Natural killer cell (primary cell): ENCODE measurements around the gene TTLL11. TPM values are rescaled to one million over a fixed set of nuclear protein-coding genes. Genes with fewer than 3 reads are reported as not detected.

Experiments
- ATAC-seq, 3 donors: fragments of 150-1000 bp in 2 of 3; fragments of 200-7000 bp in 1 of 3; cut with Tn5 transposase; 1 replicate in 1 of 3; 2 replicates in 2 of 3; pipeline ENCODE4 v1.10.0; 2021; ENCODE audit warnings: mild to moderate bottlenecking in 2 of 3, moderate library complexity in 2 of 3
- DNase-seq, 2 donors: peaks; one replicate each; pipeline versions ENCODE4 v3.0.0 to v3.0.0-alpha.2; 2013 to 2021; ENCODE audit warnings: mixed read lengths in 1 of 2
- H3K27ac ChIP-seq: one replicate; pipeline ENCODE4 v1.5.1; 2013; ENCODE audit warnings: mild to moderate bottlenecking, low read length
- H3K27me3 ChIP-seq: one replicate; pipeline ENCODE4 v1.6.1; 2013; ENCODE audit warnings: low read length; ENCODE audit not compliant: control insufficient read depth, insufficient read depth
- H3K36me3 ChIP-seq: one replicate; pipeline ENCODE4 v1.6.1; 2013; ENCODE audit warnings: low read length; ENCODE audit not compliant: control insufficient read depth, insufficient read depth
- H3K4me1 ChIP-seq: one replicate; pipeline ENCODE4 v1.6.1; 2013; ENCODE audit warnings: low read length; ENCODE audit not compliant: control insufficient read depth, insufficient read depth
- H3K4me3 ChIP-seq: one replicate; pipeline ENCODE4 v1.5.1; 2013; ENCODE audit warnings: low read length
- H3K9me3 ChIP-seq: one replicate; pipeline ENCODE4 v1.6.1; 2013; ENCODE audit warnings: low read length; ENCODE audit not compliant: control insufficient read depth, insufficient read depth
- H3K27ac Mint-ChIP-seq, 2 donors: one replicate each; pipeline ENCODE4 v1.8.0; 2022; ENCODE audit warnings: mild to moderate bottlenecking in 2 of 2, mixed read lengths in 2 of 2, moderate library complexity in 1 of 2
- H3K27me3 Mint-ChIP-seq, 2 donors: one replicate each; pipeline ENCODE4 v1.8.0; 2022; ENCODE audit warnings: low read depth in 2 of 2, mixed read lengths in 2 of 2
- H3K36me3 Mint-ChIP-seq: one replicate; pipeline ENCODE4 v1.8.0; 2022; ENCODE audit warnings: mixed read lengths
- H3K4me1 Mint-ChIP-seq, 2 donors: one replicate each; pipeline ENCODE4 v1.8.0; 2022; ENCODE audit warnings: mixed read lengths in 2 of 2
- H3K4me3 Mint-ChIP-seq: one replicate; pipeline ENCODE4 v1.8.0; 2022; ENCODE audit warnings: mild to moderate bottlenecking, moderate library complexity, mixed read lengths
- H3K9me3 Mint-ChIP-seq, 2 donors: one replicate each; pipeline ENCODE4 v1.8.0; 2022; ENCODE audit warnings: mixed read lengths in 2 of 2
- WGBS: methylation state at CpG from one replicate; pipeline ENCODE4 v1.1.7; 2013; ENCODE audit warnings: missing lambda C conversion rate; ENCODE audit not compliant: insufficient coverage; 5-methylcytosine and 5-hydroxymethylcytosine counted together
- intact Hi-C: fragments of 100-400 bp; cut with micrococcal nuclease; formaldehyde crosslinking; loops from one replicate; pipeline ENCODE4 v1.14.2; 2022
- total RNA-seq, 4 donors: library from RNA; stranded (reverse); fragments of 120-200 nt in 1 of 4; gene quantifications; one replicate each; pipeline versions ENCODE4 v1.2.3 to v1.2.4, GENCODE V29; 2013 to 2022
- TF ChIP-seq, protein P1 (sequence below): fragments of 200-600 bp; IDR thresholded peaks from one replicate; pipeline ENCODE4 v1.8.0; 2022; ENCODE audit warnings: antibody characterized with exemption

TTLL11 gene
- total RNA-seq, 3 donors from 2014 or later (not counting 1 experiment from before 2014, with no cell fraction given), result 3.4 to 4.6 (median 3.6) TPM

DNA sequence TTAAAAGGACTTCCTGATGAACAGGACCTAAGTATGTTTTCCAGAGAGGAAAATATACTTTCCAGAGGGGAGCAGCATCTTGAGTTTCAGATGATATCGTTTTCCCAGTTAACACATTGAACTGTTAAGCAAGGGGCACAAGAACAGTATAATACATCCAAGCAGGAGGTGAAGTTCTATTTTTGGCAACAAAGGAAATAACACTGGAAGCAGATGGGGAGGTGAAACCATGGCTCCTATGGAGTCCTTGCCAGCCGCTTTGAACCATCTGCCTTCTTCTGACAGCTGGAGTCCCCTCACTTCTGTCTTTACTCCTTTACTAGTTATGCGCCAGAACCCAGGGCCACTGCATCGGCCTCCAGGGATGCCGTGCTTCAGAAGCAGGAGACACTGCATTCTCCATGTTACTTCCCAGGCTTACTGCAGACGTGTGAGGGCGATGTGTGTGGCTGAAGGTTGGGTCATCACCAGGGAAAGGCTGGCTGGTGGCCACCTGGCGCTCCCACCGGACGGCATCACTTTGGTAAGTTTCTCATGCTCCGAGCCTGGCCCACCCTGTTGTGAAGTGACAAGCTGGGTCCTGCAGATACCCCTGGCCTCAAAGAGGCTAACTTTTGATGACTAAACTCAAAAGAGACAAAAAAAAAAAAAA lies 77.8 kb downstream of the TTLL11 start:
- Histone ChIP-seq H3K27me3 (no peaks in the 10 kb centered on the region), H3K36me3 (no peaks in the 10 kb centered on the region), H3K9me3 (no peaks in the 10 kb centered on the region), H3K4me1 (no peaks in the 10 kb centered on the region), H3K27ac (no peak overlapping the region), H3K4me3 (no peak overlapping the region)
- WGBS, result 90% methylated on average over 11 of the region's 11 CpGs
- H3K27ac Mint-ChIP-seq, result no peak overlapping the region
- TF ChIP-seq, protein P1, sequence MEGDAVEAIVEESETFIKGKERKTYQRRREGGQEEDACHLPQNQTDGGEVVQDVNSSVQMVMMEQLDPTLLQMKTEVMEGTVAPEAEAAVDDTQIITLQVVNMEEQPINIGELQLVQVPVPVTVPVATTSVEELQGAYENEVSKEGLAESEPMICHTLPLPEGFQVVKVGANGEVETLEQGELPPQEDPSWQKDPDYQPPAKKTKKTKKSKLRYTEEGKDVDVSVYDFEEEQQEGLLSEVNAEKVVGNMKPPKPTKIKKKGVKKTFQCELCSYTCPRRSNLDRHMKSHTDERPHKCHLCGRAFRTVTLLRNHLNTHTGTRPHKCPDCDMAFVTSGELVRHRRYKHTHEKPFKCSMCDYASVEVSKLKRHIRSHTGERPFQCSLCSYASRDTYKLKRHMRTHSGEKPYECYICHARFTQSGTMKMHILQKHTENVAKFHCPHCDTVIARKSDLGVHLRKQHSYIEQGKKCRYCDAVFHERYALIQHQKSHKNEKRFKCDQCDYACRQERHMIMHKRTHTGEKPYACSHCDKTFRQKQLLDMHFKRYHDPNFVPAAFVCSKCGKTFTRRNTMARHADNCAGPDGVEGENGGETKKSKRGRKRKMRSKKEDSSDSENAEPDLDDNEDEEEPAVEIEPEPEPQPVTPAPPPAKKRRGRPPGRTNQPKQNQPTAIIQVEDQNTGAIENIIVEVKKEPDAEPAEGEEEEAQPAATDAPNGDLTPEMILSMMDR, result no peak
- ATAC-seq (no peak), DNase-seq (no peak)
- no peaks in the 10 kb centered on the region for H3K9me3 Mint-ChIP-seq
- no peaks in the 10 kb centered on the region for H3K36me3 Mint-ChIP-seq
- no peaks in the 10 kb centered on the region for H3K4me1 Mint-ChIP-seq
- intact Hi-C loops, result no loop called here
- no peaks in the 10 kb centered on the region for H3K27me3 Mint-ChIP-seq
- no peak overlapping the region for H3K4me3 Mint-ChIP-seq

DNA sequence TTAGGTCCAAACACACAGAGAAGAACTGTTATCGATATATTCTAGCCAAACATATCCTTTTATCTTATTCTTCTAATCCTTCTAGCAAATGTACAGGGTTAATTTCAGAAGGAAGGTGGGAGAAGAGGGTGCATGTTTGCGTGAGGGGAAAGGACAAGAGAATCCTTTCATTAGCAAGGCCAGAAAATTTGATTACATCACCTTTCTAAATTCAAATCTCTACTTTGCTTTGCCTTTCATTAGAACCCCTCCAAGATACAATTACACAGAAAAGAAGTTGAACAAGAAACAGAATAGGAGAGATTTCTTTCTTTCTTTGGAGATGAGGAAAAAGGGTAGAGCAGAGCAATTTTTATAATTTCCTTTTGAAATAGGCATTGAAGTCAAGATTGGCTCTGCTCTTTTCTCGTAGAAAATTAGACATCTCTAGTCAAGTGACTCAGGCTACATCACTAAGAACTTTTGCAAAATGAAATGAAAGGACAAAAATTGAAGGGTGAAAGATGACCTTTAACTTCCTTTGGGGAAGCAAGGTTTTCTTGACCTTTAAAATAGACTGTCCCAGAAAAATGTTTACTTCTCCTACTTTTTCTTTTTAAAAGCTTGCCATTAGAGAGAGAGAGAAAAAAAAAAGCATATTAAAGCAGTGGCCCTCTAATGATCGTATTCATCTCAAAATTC lies 81.2 kb downstream of the TTLL11 start:
- H3K9me3 Mint-ChIP-seq, result no peaks in the 10 kb centered on the region
- no peak overlapping the region for H3K27ac ChIP-seq
- ATAC-seq (no peak), DNase-seq (no peak)
- no peaks in the 10 kb centered on the region for H3K27me3 Mint-ChIP-seq
- no peaks in the 10 kb centered on the region for H3K36me3 ChIP-seq
- H3K4me1 ChIP-seq, result no peaks in the 10 kb centered on the region
- no peaks in the 10 kb centered on the region for H3K4me1 Mint-ChIP-seq
- no peak overlapping the region for H3K4me3 ChIP-seq
- no peak overlapping the region for H3K27ac Mint-ChIP-seq
- H3K36me3 Mint-ChIP-seq, result no peaks in the 10 kb centered on the region
- H3K9me3 ChIP-seq, result no peaks in the 10 kb centered on the region
- intact Hi-C loops, result no loop called here
- H3K4me3 Mint-ChIP-seq, result no peak overlapping the region
- no peaks in the 10 kb centered on the region for H3K27me3 ChIP-seq
- TF ChIP-seq, protein P1, result no peak
- WGBS, result 100% methylated on average over 1 of the region's 4 CpGs

DNA sequence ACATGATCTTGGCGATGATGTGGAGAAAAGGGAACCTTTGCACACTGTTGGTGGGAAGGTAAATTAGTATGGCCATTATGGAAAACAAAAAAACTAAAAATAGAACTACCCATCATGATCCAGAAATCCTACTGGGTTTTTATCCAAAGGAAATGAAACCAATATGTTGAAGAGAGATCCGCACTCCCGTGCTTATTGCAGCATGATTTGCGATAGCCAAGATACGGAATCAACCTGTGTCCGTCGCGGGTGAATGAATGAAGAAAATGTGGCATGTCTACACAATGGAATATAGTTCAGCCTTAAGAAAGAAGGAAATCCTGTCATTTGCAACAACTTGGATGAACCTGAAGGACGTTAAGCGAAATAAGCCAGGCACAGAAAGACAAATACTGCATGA lies 84.5 kb downstream of the TTLL11 start:
- Mint-ChIP-seq H3K36me3 (no peaks in the 10 kb centered on the region), H3K4me3 (no peak overlapping the region), H3K9me3 (no peaks in the 10 kb centered on the region), H3K27me3 (no peaks in the 10 kb centered on the region), H3K4me1 (peaks cover 0 to 4% of the 10 kb centered on the region in 2 donors), H3K27ac (no peak overlapping the region)
- Histone ChIP-seq H3K36me3 (no peaks in the 10 kb centered on the region), H3K27ac (no peak overlapping the region), H3K9me3 (no peaks in the 10 kb centered on the region), H3K4me3 (no peak overlapping the region), H3K4me1 (no peaks in the 10 kb centered on the region), H3K27me3 (no peaks in the 10 kb centered on the region)
- 95% methylated on average over 9 of the region's 10 CpGs for WGBS
- ATAC-seq, result no peak
- no peak for DNase-seq
- TF ChIP-seq, protein P1, result no peak
- intact Hi-C loops, result no loop called here
